SK-N-SH (cell line): Measurements from ENCODE around the gene ZNF331. TPM values are rescaled to one million over a fixed set of nuclear protein-coding genes. Genes with fewer than 3 reads are reported as not detected.

Experiments used
- CTCF ChIA-PET: fragments of 300-600, 350-600 bp; formaldehyde crosslinking; extraction: SDS; loops from one replicate; lab custom pipeline; 2021; lab: Yijun Ruan, JAX
- POLR2A ChIA-PET: fragments of 350-600 bp; sonication (Branson Sonifier 250); formaldehyde crosslinking; extraction: SDS; loops from one replicate; lab custom pipeline; 2020; ENCODE audit warnings: antibody characterized with exemption, inconsistent platforms; lab: Yijun Ruan, JAX
- DNase-seq: peaks from one replicate; pipeline ENCODE4 v3.0.0; 2012
- H2AFZ ChIP-seq: fragments of 200-600 bp; sonication (generic); 2 replicates; pipeline ENCODE4 v1.8.1; 2016; ENCODE audit warnings: antibody characterized with exemption, mild to moderate bottlenecking, low read depth
- H3F3A ChIP-seq: fragments of 200-600 bp; sonication (generic); replicated peaks from 2 replicates; pipeline ENCODE3; 2016; ENCODE audit warnings: antibody characterized with exemption, mild to moderate bottlenecking; ENCODE audit not compliant: insufficient read depth
- H3K27ac ChIP-seq, 2 experiments: fragments of 200-500 bp in 1 of 2; fragments of 200-600 bp in 1 of 2; sonication (Bioruptor generic) in 1 of 2; sonication (generic), shearing (Covaris generic) in 1 of 2; 2 replicates each; pipeline versions ENCODE4 v1.5.1 to v1.6.1; 2014 to 2016; ENCODE audit warnings: low read depth in 2 of 2, inconsistent platforms in 1 of 2, low read length in 1 of 2, mild to moderate bottlenecking in 1 of 2, mixed read lengths in 1 of 2
- H3K27me3 ChIP-seq: fragments of 200-600 bp; sonication (generic), shearing (Covaris generic); 2 replicates; pipeline ENCODE4 v1.6.1; 2016; ENCODE audit warnings: mixed run types; ENCODE audit not compliant: insufficient read depth
- H3K36me3 ChIP-seq, 2 experiments: fragments of 200-500 bp in 1 of 2; fragments of 200-600 bp in 1 of 2; sonication (Bioruptor generic) in 1 of 2; sonication (generic) in 1 of 2; replicated peaks in 1 of 2; 2 replicates each; pipeline versions ENCODE3 to v1.5.1; 2014 to 2016; ENCODE audit warnings: low read length in 1 of 2, mild to moderate bottlenecking in 1 of 2; ENCODE audit not compliant: insufficient read depth in 2 of 2, control insufficient read depth in 1 of 2
- H3K4me1 ChIP-seq, 2 experiments: fragments of 200-500 bp in 1 of 2; fragments of 200-600 bp in 1 of 2; sonication (Bioruptor generic) in 1 of 2; sonication (generic), shearing (Covaris generic) in 1 of 2; 2 replicates each; pipeline versions ENCODE4 v1.5.1 to v1.6.1; 2014 to 2016; ENCODE audit warnings: low read depth in 1 of 2, low read length in 1 of 2, mixed run types in 1 of 2; ENCODE audit not compliant: insufficient read depth in 2 of 2, control insufficient read depth in 1 of 2
- H3K4me2 ChIP-seq: fragments of 200-600 bp; sonication (generic), shearing (Covaris generic); 2 replicates; pipeline ENCODE4 v1.6.1; 2017; ENCODE audit warnings: mixed run types
- H3K4me3 ChIP-seq, 2 experiments: fragments of 200-500 bp in 1 of 2; fragments of 200-600 bp in 1 of 2; sonication (Bioruptor generic) in 1 of 2; sonication (generic), shearing (Covaris generic) in 1 of 2; 2 replicates each; pipeline versions ENCODE4 v1.5.1 to v1.8.1; 2014 to 2016; ENCODE audit warnings: low read depth in 2 of 2, inconsistent platforms in 1 of 2, low read length in 1 of 2, mild to moderate bottlenecking in 1 of 2, mixed read lengths in 1 of 2, moderate library complexity in 1 of 2
- H3K79me2 ChIP-seq: fragments of 200-600 bp; sonication (generic); 2 replicates; pipeline ENCODE4 v1.8.1; 2017; ENCODE audit warnings: mild to moderate bottlenecking; ENCODE audit not compliant: insufficient read depth
- H3K9ac ChIP-seq: fragments of 200-600 bp; sonication (generic); 2 replicates; pipeline ENCODE4 v1.6.1; 2017; ENCODE audit warnings: mixed run types
- H3K9me2 ChIP-seq: fragments of 200-600 bp; sonication (generic); 2 replicates; pipeline ENCODE4 v1.6.1; 2017; ENCODE audit warnings: mixed run types
- H3K9me3 ChIP-seq: fragments of 200-600 bp; sonication (generic); 2 replicates; pipeline ENCODE4 v1.6.1; 2017; ENCODE audit warnings: mixed run types, mild to moderate bottlenecking, moderate library complexity
- H4K20me1 ChIP-seq: fragments of 200-600 bp; sonication (generic); 2 replicates; pipeline ENCODE4 v1.6.1; 2017; ENCODE audit warnings: mild to moderate bottlenecking, mixed run types; ENCODE audit not compliant: insufficient read depth
- EZH2phosphoT487 ChIP-seq: fragments of 200-600 bp; sonication (generic); IDR thresholded peaks from 2 replicates; pipeline ENCODE4 v1.6.1; 2017; ENCODE audit warnings: low read depth, mixed run types, mild to moderate bottlenecking, antibody characterized with exemption, moderate library complexity, borderline replicate concordance
- GABPA ChIP-seq: IDR thresholded peaks from 2 replicates; pipeline ENCODE4 v1.4.0; 2012; ENCODE audit warnings: low read depth, mild to moderate bottlenecking
- MXI1 ChIP-seq: IDR thresholded peaks from 2 replicates; pipeline ENCODE4 v1.6.1; 2012; ENCODE audit warnings: mild to moderate bottlenecking, low read depth, low read length, improper control_type of control experiment
- PBX3 ChIP-seq: IDR thresholded peaks from 2 replicates; pipeline ENCODE4; 2012
- REST ChIP-seq: IDR thresholded peaks from 2 replicates; pipeline ENCODE4 v1.6.1; 2012; ENCODE audit warnings: mild to moderate bottlenecking, low read depth, low read length, moderate library complexity
- TEAD4 ChIP-seq: IDR thresholded peaks from 2 replicates; pipeline ENCODE4 v1.4.0; 2012; ENCODE audit warnings: mild to moderate bottlenecking, borderline replicate concordance; ENCODE audit not compliant: insufficient read depth
- WGBS: methylation state at CpG from one replicate; pipeline ENCODE4 v1.1.6; 2017; ENCODE audit warnings: low lambda C conversion rate; 5-methylcytosine and 5-hydroxymethylcytosine counted together
- polyA plus RNA-seq, 3 experiments: library from polyadenylated mRNA; depleted of rRNA; stranded (reverse); fragments of >200 nt; gene quantifications; 2 replicates each; pipeline ENCODE4 v1.2.3, GENCODE V29; 2012
- TF ChIP-seq, protein P1 (sequence below): fragments of 150-350 bp; IDR thresholded peaks from 2 replicates; pipeline ENCODE4 v1.6.1; 2016; ENCODE audit warnings: mild to moderate bottlenecking, low read depth, low read length
- TF ChIP-seq, protein P2 (sequence below): fragments of 200-600 bp; sonication (generic); IDR thresholded peaks from 2 replicates; pipeline ENCODE4 v1.6.1; 2017; ENCODE audit warnings: antibody characterized with exemption, mild to moderate bottlenecking, moderate library complexity

ZNF331 gene
- polyA plus RNA-seq, 1 of the 3 experiments (the other 2 are of a cell fraction): 7.2 TPM

- H3K4me1 ChIP-seq: no peaks in the 10 kb centered on the region
- H3K79me2 ChIP-seq: no peaks in the 10 kb centered on the region
- ChIA-PET POLR2A (no interaction called here), CTCF (no interaction called here)
- no peak overlapping the region for H2AFZ ChIP-seq
- H3K36me3 ChIP-seq: peaks cover 0 to 2% of the 10 kb centered on the region in 2 experiments
- H3K4me2 ChIP-seq: no peak overlapping the region
- H3K4me3 ChIP-seq: no peak overlapping the region
- WGBS: 83% methylated on average over 19 of the region's 25 CpGs
- no peak overlapping the region for H3K9ac ChIP-seq
- no peaks in the 10 kb centered on the region for H4K20me1 ChIP-seq
- H3F3A ChIP-seq: no peaks in the 10 kb centered on the region
- no peaks in the 10 kb centered on the region for H3K9me3 ChIP-seq
- DNase-seq: no peak
- no peak for TF ChIP-seq REST
- no peak for TF ChIP-seq PBX3
- TF ChIP-seq, protein P1, sequence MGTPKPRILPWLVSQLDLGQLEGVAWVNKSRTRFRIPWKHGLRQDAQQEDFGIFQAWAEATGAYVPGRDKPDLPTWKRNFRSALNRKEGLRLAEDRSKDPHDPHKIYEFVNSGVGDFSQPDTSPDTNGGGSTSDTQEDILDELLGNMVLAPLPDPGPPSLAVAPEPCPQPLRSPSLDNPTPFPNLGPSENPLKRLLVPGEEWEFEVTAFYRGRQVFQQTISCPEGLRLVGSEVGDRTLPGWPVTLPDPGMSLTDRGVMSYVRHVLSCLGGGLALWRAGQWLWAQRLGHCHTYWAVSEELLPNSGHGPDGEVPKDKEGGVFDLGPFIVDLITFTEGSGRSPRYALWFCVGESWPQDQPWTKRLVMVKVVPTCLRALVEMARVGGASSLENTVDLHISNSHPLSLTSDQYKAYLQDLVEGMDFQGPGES: no peak
- TF ChIP-seq TEAD4: no peak
- TF ChIP-seq, protein P2, sequence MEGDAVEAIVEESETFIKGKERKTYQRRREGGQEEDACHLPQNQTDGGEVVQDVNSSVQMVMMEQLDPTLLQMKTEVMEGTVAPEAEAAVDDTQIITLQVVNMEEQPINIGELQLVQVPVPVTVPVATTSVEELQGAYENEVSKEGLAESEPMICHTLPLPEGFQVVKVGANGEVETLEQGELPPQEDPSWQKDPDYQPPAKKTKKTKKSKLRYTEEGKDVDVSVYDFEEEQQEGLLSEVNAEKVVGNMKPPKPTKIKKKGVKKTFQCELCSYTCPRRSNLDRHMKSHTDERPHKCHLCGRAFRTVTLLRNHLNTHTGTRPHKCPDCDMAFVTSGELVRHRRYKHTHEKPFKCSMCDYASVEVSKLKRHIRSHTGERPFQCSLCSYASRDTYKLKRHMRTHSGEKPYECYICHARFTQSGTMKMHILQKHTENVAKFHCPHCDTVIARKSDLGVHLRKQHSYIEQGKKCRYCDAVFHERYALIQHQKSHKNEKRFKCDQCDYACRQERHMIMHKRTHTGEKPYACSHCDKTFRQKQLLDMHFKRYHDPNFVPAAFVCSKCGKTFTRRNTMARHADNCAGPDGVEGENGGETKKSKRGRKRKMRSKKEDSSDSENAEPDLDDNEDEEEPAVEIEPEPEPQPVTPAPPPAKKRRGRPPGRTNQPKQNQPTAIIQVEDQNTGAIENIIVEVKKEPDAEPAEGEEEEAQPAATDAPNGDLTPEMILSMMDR: no peak
- no peak for TF ChIP-seq EZH2phosphoT487
- TF ChIP-seq GABPA: no peak
- no peak for TF ChIP-seq MXI1
- H3K27me3 ChIP-seq: no peaks in the 10 kb centered on the region
- H3K9me2 ChIP-seq: no peaks in the 10 kb centered on the region
- no peak overlapping the region for H3K27ac ChIP-seq
These were observed 7.5 kb downstream of the ZNF331 start for GRCh38 chr19:53545271-53546065.
